H1 (cell line): ENCODE data around the gene OR11A1. TPM values are rescaled to one million over a fixed set of nuclear protein-coding genes. Genes with fewer than 3 reads are reported as not detected.

Experiments
- CTCF ChIA-PET: fragments of 300-600 bp; sonication (Branson Sonifier 250); formaldehyde crosslinking; loops from one replicate; lab custom pipeline; 2021; ENCODE audit not compliant: partially characterized antibody; lab: Charles Lee
- POLR2A ChIA-PET: fragments of 300-600 bp; sonication (Branson Sonifier 250); formaldehyde crosslinking; loops from one replicate; lab custom pipeline; 2021; ENCODE audit warnings: inconsistent platforms; ENCODE audit not compliant: partially characterized antibody; lab: Charles Lee
- DNase-seq, 2 experiments: peaks; one replicate each; pipeline versions ENCODE4 v3.0.0 to v3.0.0-alpha.2; 2010 to 2022; ENCODE audit warnings: low spot score in 2 of 2, low read depth in 1 of 2, mixed read lengths in 1 of 2
- FAIRE-seq: peaks from 2 replicates; lab custom pipeline; 2011; peaks lifted over from hg19 to GRCh38; lab: Jason Lieb, UNC
- H2AFZ ChIP-seq: 2 replicates; pipeline ENCODE4 v1.8.1; 2012; ENCODE audit warnings: low read length, inconsistent platforms
- H2AK5ac ChIP-seq: 2 replicates; pipeline ENCODE4 v1.6.1; 2013; ENCODE audit warnings: low read depth, low read length
- H2BK120ac ChIP-seq: replicated peaks from 2 replicates; pipeline ENCODE3; 2013; ENCODE audit warnings: low read depth, low read length, inconsistent platforms
- H2BK12ac ChIP-seq: 2 replicates; pipeline ENCODE4 v1.6.1; 2013; ENCODE audit warnings: low read depth, low read length
- H2BK15ac ChIP-seq: 2 replicates; pipeline ENCODE4 v1.6.1; 2013; ENCODE audit warnings: low read length
- H2BK20ac ChIP-seq: 2 replicates; pipeline ENCODE4 v1.6.1; 2013; ENCODE audit warnings: low read length
- H2BK5ac ChIP-seq: 2 replicates; pipeline ENCODE4 v1.6.1; 2013; ENCODE audit warnings: low read depth, low read length
- H3K14ac ChIP-seq: 2 replicates; pipeline ENCODE4 v1.6.1; 2013; ENCODE audit warnings: inconsistent platforms; ENCODE audit not compliant: insufficient read length
- H3K18ac ChIP-seq: 2 replicates; pipeline ENCODE4 v1.6.1; 2013; ENCODE audit warnings: low read length; ENCODE audit errors: extremely low read depth
- H3K23ac ChIP-seq: 2 replicates; pipeline ENCODE4 v1.6.1; 2013; ENCODE audit warnings: inconsistent platforms; ENCODE audit not compliant: insufficient read length
- H3K23me2 ChIP-seq: 2 replicates; pipeline ENCODE4 v1.6.1; 2013; ENCODE audit warnings: low read depth, low read length
- H3K27ac ChIP-seq: 2 replicates; pipeline ENCODE4 v1.6.1; 2011; ENCODE audit warnings: low read depth, low read length, inconsistent platforms
- H3K27me3 ChIP-seq, 4 experiments: replicated peaks in 1 of 4; 1 replicate in 1 of 4; 2 replicates in 3 of 4; pipeline versions ENCODE4 v1.6.1 to v1.8.1; 2011 to 2013; ENCODE audit warnings: low read length in 3 of 4, mild to moderate bottlenecking in 3 of 4, inconsistent platforms in 2 of 4, mixed read lengths in 2 of 4, moderate library complexity in 1 of 4; ENCODE audit not compliant: control insufficient read depth in 3 of 4, insufficient read depth in 3 of 4; ENCODE audit errors: extremely low read depth in 1 of 4
- H3K36me3 ChIP-seq, 4 experiments: 2 replicates each; pipeline versions ENCODE4 v1.6.1 to v1.8.1; 2011 to 2013; ENCODE audit warnings: mild to moderate bottlenecking in 4 of 4, low read length in 3 of 4, moderate library complexity in 2 of 4, control low read depth in 1 of 4, inconsistent platforms in 1 of 4; ENCODE audit not compliant: insufficient read depth in 4 of 4, control insufficient read depth in 2 of 4
- H3K4ac ChIP-seq: replicated peaks from 2 replicates; pipeline ENCODE3; 2013; ENCODE audit warnings: low read length, low read depth, mixed read lengths, inconsistent platforms; ENCODE audit not compliant: insufficient read length
- H3K4me1 ChIP-seq, 4 experiments: replicated peaks in 1 of 4; 1 replicate in 1 of 4; 2 replicates in 3 of 4; pipeline versions ENCODE4 v1.6.1 to v1.8.1; 2011 to 2013; ENCODE audit warnings: low read length in 3 of 4, inconsistent platforms in 2 of 4, mixed read lengths in 1 of 4; ENCODE audit not compliant: insufficient read depth in 4 of 4, control insufficient read depth in 3 of 4
- H3K4me2 ChIP-seq, 2 experiments: 2 replicates each; pipeline versions ENCODE4 v1.6.1 to v1.8.1; 2011 to 2013; ENCODE audit warnings: low read depth in 2 of 2, low read length in 2 of 2, control low read depth in 1 of 2, inconsistent platforms in 1 of 2, mild to moderate bottlenecking in 1 of 2; ENCODE audit not compliant: insufficient read depth in 1 of 2
- H3K4me3 ChIP-seq, 4 experiments: fragments of 200-600, 300-600 bp in 1 of 4; sonication (generic), shearing (Covaris generic), sonication (Bioruptor Twin) in 1 of 4; 2 replicates each; pipeline versions ENCODE4 v1.5.1 to v1.8.1; 2011 to 2016; ENCODE audit warnings: low read length in 4 of 4, low read depth in 3 of 4, control low read depth in 2 of 4, inconsistent platforms in 2 of 4, mild to moderate bottlenecking in 2 of 4, mixed read lengths in 1 of 4, moderate library complexity in 1 of 4; ENCODE audit not compliant: insufficient read depth in 2 of 4; ENCODE audit errors: extremely low read depth in 1 of 4
- H3K56ac ChIP-seq: replicated peaks from 2 replicates; pipeline ENCODE3; 2013; ENCODE audit warnings: low read depth, mild to moderate bottlenecking, mixed read lengths, low read length, inconsistent platforms; ENCODE audit not compliant: insufficient read length
- H3K79me1 ChIP-seq: 2 replicates; pipeline ENCODE4 v1.6.1; 2013; ENCODE audit warnings: low read depth, low read length, control low read depth
- H3K79me2 ChIP-seq, 2 experiments: 2 replicates each; pipeline versions ENCODE4 v1.6.1 to v1.8.1; 2012 to 2013; ENCODE audit warnings: low read length in 2 of 2, mild to moderate bottlenecking in 2 of 2, inconsistent platforms in 1 of 2; ENCODE audit not compliant: insufficient read depth in 2 of 2, control insufficient read depth in 1 of 2
- H3K9ac ChIP-seq, 4 experiments: replicated peaks in 1 of 4; 1 replicate in 1 of 4; 2 replicates in 3 of 4; pipeline versions ENCODE4 v1.6.1 to v1.8.1; 2011 to 2013; ENCODE audit warnings: low read depth in 3 of 4, low read length in 3 of 4, control low read depth in 2 of 4, mild to moderate bottlenecking in 2 of 4, moderate library complexity in 2 of 4, inconsistent platforms in 1 of 4; ENCODE audit errors: extremely low read depth in 1 of 4
- H3K9me3 ChIP-seq, 2 experiments: 2 replicates each; pipeline versions ENCODE4 v1.6.1 to v1.8.1; 2012 to 2013; ENCODE audit warnings: mild to moderate bottlenecking in 2 of 2, moderate library complexity in 2 of 2, control low read depth in 1 of 2, inconsistent platforms in 1 of 2, low read depth in 1 of 2, low read length in 1 of 2, mixed read lengths in 1 of 2; ENCODE audit not compliant: insufficient read depth in 2 of 2
- H4K20me1 ChIP-seq, 2 experiments: replicated peaks in 1 of 2; 2 replicates each; pipeline versions ENCODE3 to v1.8.1; 2011 to 2013; ENCODE audit warnings: inconsistent platforms in 2 of 2, low read length in 2 of 2, mild to moderate bottlenecking in 1 of 2; ENCODE audit not compliant: insufficient read depth in 2 of 2, control insufficient read depth in 1 of 2
- H4K5ac ChIP-seq: 2 replicates; pipeline ENCODE4 v1.6.1; 2013; ENCODE audit warnings: low read length, low read depth, mixed read lengths, inconsistent platforms; ENCODE audit not compliant: insufficient read length
- H4K8ac ChIP-seq: 2 replicates; pipeline ENCODE4 v1.8.0; 2013; ENCODE audit warnings: mild to moderate bottlenecking, moderate library complexity, low read length, inconsistent platforms; ENCODE audit not compliant: insufficient read depth; ENCODE audit errors: extremely low read depth
- H4K91ac ChIP-seq: replicated peaks from 2 replicates; pipeline ENCODE3; 2013; ENCODE audit warnings: low read length, mixed read lengths, inconsistent platforms; ENCODE audit not compliant: insufficient read length
- FOSL1 ChIP-seq: IDR thresholded peaks from 2 replicates; pipeline ENCODE4 v1.6.1; 2011; ENCODE audit warnings: mild to moderate bottlenecking, low read depth, low read length, moderate library complexity; ENCODE audit not compliant: insufficient read depth
- HDAC2 ChIP-seq, 2 experiments: fragments of 300-600 bp in 1 of 2; sonication (generic) in 1 of 2; IDR thresholded peaks; 2 replicates each; pipeline ENCODE4 v1.6.1; 2011 to 2012; ENCODE audit warnings: low read depth in 2 of 2, low read length in 2 of 2, mild to moderate bottlenecking in 2 of 2, moderate library complexity in 2 of 2, borderline replicate concordance in 1 of 2, inconsistent platforms in 1 of 2
- SIN3A ChIP-seq, 2 experiments: IDR thresholded peaks in 1 of 2; conservative IDR thresholded peaks in 1 of 2; 2 replicates each; pipeline ENCODE4 v1.6.1; 2011 to 2012; ENCODE audit warnings: low read length in 2 of 2, improper control_type of control experiment in 1 of 2, low read depth in 1 of 2, mild to moderate bottlenecking in 1 of 2
- TAF1 ChIP-seq: IDR thresholded peaks from 2 replicates; pipeline ENCODE4 v1.6.1; 2011; ENCODE audit warnings: mild to moderate bottlenecking, low read depth, low read length
- WGBS, 2 experiments: shearing (Covaris generic) in 1 of 2; methylation state at CpG; one replicate each; pipeline versions ENCODE4 v1.1.6 to v1.1.7; 2013 to 2015; ENCODE audit warnings: low lambda C conversion rate in 2 of 2, mixed read lengths in 2 of 2, inconsistent platforms in 1 of 2, low coverage in 1 of 2, missing lambda C conversion rate in 1 of 2; ENCODE audit not compliant: insufficient replicate concordance in 2 of 2, insufficient coverage in 1 of 2, insufficient read length in 1 of 2; ENCODE audit errors: extremely low coverage in 1 of 2, missing lambda C conversion rate in 1 of 2; 5-methylcytosine and 5-hydroxymethylcytosine counted together
- polyA plus RNA-seq, 7 experiments: library from polyadenylated mRNA; depleted of rRNA in 3 of 7; stranded (reverse) in 5 of 7; unstranded in 2 of 7; fragments of >200 nt in 5 of 7; fragments of 200-250 nt in 2 of 7; gene quantifications; 1 replicate in 5 of 7; 2 replicates in 1 of 7; 4 replicates in 1 of 7; pipeline versions ENCODE4 v1.2.1 to v1.2.3, GENCODE V29; 2011 to 2013; ENCODE audit warnings: missing spikeins in 2 of 7, mixed read lengths in 2 of 7
- total RNA-seq: library from RNA; stranded (reverse); fragmentation: NEBNext Ultra II Directional; extraction: Animal tissue kit (Norgen Biotek cat#: 25700); gene quantifications from 2 replicates; pipeline ENCODE4 v1.2.1, GENCODE V29; 2021
- TF ChIP-seq, protein P1 (sequence below): IDR thresholded peaks from 2 replicates; pipeline ENCODE4 v1.6.1; 2012; ENCODE audit warnings: low read length, inconsistent platforms

OR11A1 gene
- total and polyA plus RNA-seq, 2 of the 8 experiments (the other 6 are each of a cell fraction or from before 2014, with no cell fraction given): not detected

DNA sequence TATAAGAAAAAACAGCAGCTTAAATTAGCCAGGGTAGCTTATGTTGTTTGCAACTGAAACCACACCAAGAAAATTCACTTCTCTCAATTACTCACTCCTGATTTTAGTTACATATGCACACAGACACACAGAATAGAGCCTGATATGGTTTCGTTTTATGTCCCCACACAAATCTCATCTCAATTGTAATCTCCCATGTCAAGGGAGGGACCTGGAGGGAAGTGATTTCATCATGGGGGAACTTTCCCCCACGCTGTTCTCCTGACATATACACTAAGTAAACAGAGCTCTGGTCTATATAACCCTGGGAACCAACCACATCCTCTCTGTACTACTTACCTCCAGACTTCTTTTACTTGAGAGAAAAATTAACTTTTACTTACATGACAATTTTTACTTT is 32.3 kb downstream of the OR11A1 start:
- Histone ChIP-seq H3K4me2 (no peak overlapping the region), H3K27ac (no peak overlapping the region), H2BK120ac (no peak overlapping the region), H3K23me2 (no peaks in the 10 kb centered on the region), H3K9ac (no peak overlapping the region), H3K36me3 (no peaks in the 10 kb centered on the region), H3K14ac (no peak overlapping the region), H2BK20ac (no peak overlapping the region), H2AK5ac (no peak overlapping the region), H3K4ac (no peak overlapping the region), H3K79me2 (no peaks in the 10 kb centered on the region), H2AFZ (no peak overlapping the region), H3K56ac (no peak overlapping the region), H3K4me1 (no peaks in the 10 kb centered on the region), H2BK5ac (no peak overlapping the region), H3K79me1 (no peaks in the 10 kb centered on the region), H2BK15ac (no peak overlapping the region), H4K5ac (no peak overlapping the region), H3K4me3 (no peak overlapping the region), H4K8ac (no peak overlapping the region), H2BK12ac (no peak overlapping the region), H3K27me3 (no peaks in the 10 kb centered on the region), H3K23ac (no peak overlapping the region), H4K20me1 (no peaks in the 10 kb centered on the region), H4K91ac (no peak overlapping the region), H3K9me3 (0 out of 4 replicates have a peak, but pooled peaks cover 0 to 3% of the 10 kb centered on the region in 2 experiments), H3K18ac (no peak overlapping the region)
- FAIRE-seq (no peak), DNase-seq (no peak)
- CTCF ChIA-PET: interaction anchor here (1.5 to 2.5 kb wide), 2 partner anchors 43 to 164 kb away, joined by 3 to 13 read pairs; no protein-coding TSS in a partner anchor
- POLR2A ChIA-PET: interaction anchor here (1.2 to 1.6 kb wide), 2 partner anchors 19 to 23 kb away, joined by 3 read pairs; no protein-coding TSS in a partner anchor
- 84% methylated on average over 2 of the region's 2 CpGs; no CpG with 5 or more reads in 1 of the 2 experiments for WGBS, 2 experiments
- TF ChIP-seq, protein P1, sequence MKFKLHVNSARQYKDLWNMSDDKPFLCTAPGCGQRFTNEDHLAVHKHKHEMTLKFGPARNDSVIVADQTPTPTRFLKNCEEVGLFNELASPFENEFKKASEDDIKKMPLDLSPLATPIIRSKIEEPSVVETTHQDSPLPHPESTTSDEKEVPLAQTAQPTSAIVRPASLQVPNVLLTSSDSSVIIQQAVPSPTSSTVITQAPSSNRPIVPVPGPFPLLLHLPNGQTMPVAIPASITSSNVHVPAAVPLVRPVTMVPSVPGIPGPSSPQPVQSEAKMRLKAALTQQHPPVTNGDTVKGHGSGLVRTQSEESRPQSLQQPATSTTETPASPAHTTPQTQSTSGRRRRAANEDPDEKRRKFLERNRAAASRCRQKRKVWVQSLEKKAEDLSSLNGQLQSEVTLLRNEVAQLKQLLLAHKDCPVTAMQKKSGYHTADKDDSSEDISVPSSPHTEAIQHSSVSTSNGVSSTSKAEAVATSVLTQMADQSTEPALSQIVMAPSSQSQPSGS: no peak
- TF ChIP-seq FOSL1 (no peak), HDAC2 (IDR thresholded peaks at IDR 0.05; ENCODE audit: borderline replicate concordance in 1 of 2, low read depth in 2 of 2, low read length in 2 of 2) (no peak), SIN3A (conservative IDR thresholded peaks at IDR 0.05 in 1 of 2, IDR thresholded peaks at IDR 0.05 in 1 of 2; ENCODE audit: low read depth in 1 of 2, low read length in 2 of 2) (no peak), TAF1 (no peak)
